ENCODE results near the gene RBM34.
"Not testable (repeated sequence)": the region's sequence is repeated elsewhere in the genome, so short reads cannot be mapped to it uniquely, and the experiment has no call there.

Gene RBM34

GRCh38 chr1:235091319-235092044 is 69.6 kb downstream of the RBM34 start:
- DNase-seq = not testable (repeated sequence)

GRCh38 chr1:235090406-235091069 is 70.5 kb downstream of the RBM34 start:
- no peak for DNase-seq

- no peak for DNase-seq
These were observed 72.1 kb downstream of the RBM34 start for GRCh38 chr1:235088907-235089306.

- no peak for DNase-seq
These were observed 72.6 kb downstream of the RBM34 start for GRCh38 chr1:235088430-235088829.

GRCh38 chr1:235087906-235088305 is 73.1 kb downstream of the RBM34 start:
- DNase-seq = no peak

- DNase-seq = not testable (repeated sequence)
These were observed 75.5 kb downstream of the RBM34 start for GRCh38 chr1:235085411-235086117.
